GM18520 (cell line): Measurements from ENCODE around the gene ACADM.
"Not testable (repeated sequence)": the region's sequence is repeated elsewhere in the genome, so short reads cannot be mapped to it uniquely, and the experiment has no call there.

Experiments used
- ATAC-seq: cut with Tn5 transposase; IDR thresholded peaks from one replicate; pipeline ENCODE4 v1.9.1; 2021; ENCODE audit not compliant: unreplicated experiment

ACADM gene

GRCh38 chr1:75724472-75725022 lies at the start of gene ACADM:
TSS of gene ACADM (plus strand) at chr1:75724709. CDS start at chr1:75724788, 79 bp downstream.
- peak; percentile 84 for ATAC-seq

GRCh38 chr1:75677443-75677842 lies 47.1 kb upstream of the ACADM start:
- ATAC-seq: no peak

GRCh38 chr1:75677964-75678363 lies 46.5 kb upstream of the ACADM start:
- ATAC-seq: not testable (repeated sequence)

- ATAC-seq: no peak
Measured at GRCh38 chr1:75690547-75690946, 34.0 kb upstream of the ACADM start.

GRCh38 chr1:75693551-75693950 lies 31.0 kb upstream of the ACADM start:
- ATAC-seq: no peak

GRCh38 chr1:75696000-75696399 lies 28.5 kb upstream of the ACADM start:
- ATAC-seq: no peak

- no peak for ATAC-seq
Measured at GRCh38 chr1:75707191-75707590, 17.3 kb upstream of the ACADM start.

- ATAC-seq: no peak
Measured at GRCh38 chr1:75708910-75709309, 15.6 kb upstream of the ACADM start.

- no peak for ATAC-seq
Measured at GRCh38 chr1:75710832-75711231, 13.7 kb upstream of the ACADM start.

- no peak for ATAC-seq
Measured at GRCh38 chr1:75711846-75712245, 12.7 kb upstream of the ACADM start.

- ATAC-seq: no peak
Measured at GRCh38 chr1:75712306-75712705, 12.2 kb upstream of the ACADM start.

GRCh38 chr1:75719810-75720209 lies 4.7 kb upstream of the ACADM start:
- no peak for ATAC-seq

GRCh38 chr1:75720325-75720724 lies 4.2 kb upstream of the ACADM start:
- no peak for ATAC-seq

- no peak for ATAC-seq
Measured at GRCh38 chr1:75720820-75721219, 3.7 kb upstream of the ACADM start.

- not testable (repeated sequence) for ATAC-seq
Measured at GRCh38 chr1:75722246-75722645, 2.3 kb upstream of the ACADM start.

GRCh38 chr1:75722966-75723365 lies 1.5 kb upstream of the ACADM start:
- ATAC-seq: no peak

GRCh38 chr1:75723989-75724471 lies 479 bp upstream of the ACADM start:
- peak; percentile 49 for ATAC-seq

GRCh38 chr1:75725266-75725665 lies 757 bp downstream of the ACADM start:
- ATAC-seq: no peak

- ATAC-seq: no peak
Measured at GRCh38 chr1:75725861-75726361, 1.4 kb downstream of the ACADM start.

GRCh38 chr1:75727571-75727970 lies 3.1 kb downstream of the ACADM start:
- ATAC-seq: no peak

- ATAC-seq: no peak
Measured at GRCh38 chr1:75730432-75730831, 5.9 kb downstream of the ACADM start.

GRCh38 chr1:75731881-75732280 lies 7.4 kb downstream of the ACADM start:
- no peak for ATAC-seq

- no peak for ATAC-seq
Measured at GRCh38 chr1:75732703-75733102, 8.2 kb downstream of the ACADM start.
